ENCODE data around the gene FUT2.

The FUT2 gene

GRCh38 chr19:48741129-48741999, 45.6 kb downstream of the FUT2 start:
- in situ Hi-C loops (cut with MboI; ENCODE audit: low pct_unique_long_range_greater_than_20kb, low sequenced_read_pairs) = no loop called here

GRCh38 chr19:48742096-48742495, 46.3 kb downstream of the FUT2 start:
- no peak for DNase-seq
- in situ Hi-C loops (cut with MboI; ENCODE audit: low pct_unique_long_range_greater_than_20kb, low sequenced_read_pairs) = no loop called here

More at GRCh38 chr19:48741129-48741999, 45.6 kb downstream of the FUT2 start:
- peak; percentile 33 for DNase-seq

- DNase-seq = peak; percentile 55
- in situ Hi-C loops (cut with MboI; ENCODE audit: low pct_unique_long_range_greater_than_20kb, low sequenced_read_pairs) = no loop called here
These were observed 49.6 kb downstream of the FUT2 start for GRCh38 chr19:48745208-48745995.

- in situ Hi-C loops (cut with MboI; ENCODE audit: low pct_unique_long_range_greater_than_20kb, low sequenced_read_pairs) = no loop called here
- DNase-seq = no peak
These were observed 50.3 kb downstream of the FUT2 start for GRCh38 chr19:48746110-48746509.

- in situ Hi-C loops (cut with MboI; ENCODE audit: low pct_unique_long_range_greater_than_20kb, low sequenced_read_pairs) = no loop called here
- DNase-seq = no peak
These were observed 51.2 kb downstream of the FUT2 start, which contains the start of gene IZUMO1 for GRCh38 chr19:48746738-48747575. TSS of gene IZUMO1 (minus strand) at chr19:48746909. CDS start at chr19:48745859, 1,050 bp downstream.

GRCh38 chr19:48749571-48750198, 53.9 kb downstream of the FUT2 start:
- no peak for DNase-seq
- in situ Hi-C loops (cut with MboI; ENCODE audit: low pct_unique_long_range_greater_than_20kb, low sequenced_read_pairs) = no loop called here

GRCh38 chr19:48750351-48750750, 54.6 kb downstream of the FUT2 start:
- in situ Hi-C loops (cut with MboI; ENCODE audit: low pct_unique_long_range_greater_than_20kb, low sequenced_read_pairs) = no loop called here
- DNase-seq = no peak

GRCh38 chr19:48750771-48751504, 55.2 kb downstream of the FUT2 start:
- in situ Hi-C loops (cut with MboI; ENCODE audit: low pct_unique_long_range_greater_than_20kb, low sequenced_read_pairs) = no loop called here
- DNase-seq = peak; percentile 67

GRCh38 chr19:48751845-48752495, 56.2 kb downstream of the FUT2 start:
- DNase-seq = no peak
- in situ Hi-C loops (cut with MboI; ENCODE audit: low pct_unique_long_range_greater_than_20kb, low sequenced_read_pairs) = no loop called here

GRCh38 chr19:48752496-48753365, 57.0 kb downstream of the FUT2 start, which contains the start of gene FUT1:
TSS of gene FUT1 (minus strand) at chr19:48752641. CDS start at chr19:48751281, 1,360 bp downstream.
- DNase-seq = peak; percentile 55
- in situ Hi-C loops (cut with MboI; ENCODE audit: low pct_unique_long_range_greater_than_20kb, low sequenced_read_pairs) = no loop called here

- no peak for DNase-seq
- in situ Hi-C loops (cut with MboI; ENCODE audit: low pct_unique_long_range_greater_than_20kb, low sequenced_read_pairs) = no loop called here
These were observed 59.4 kb downstream of the FUT2 start, which contains the start of gene FGF21 for GRCh38 chr19:48755084-48755641. TSS of gene FGF21 (plus strand) at chr19:48755524. CDS start at chr19:48756237, 713 bp downstream.
